22Rv1 (cell line): ENCODE results near the gene COA8.

Experiments used
- CTCF ChIP-seq: fragments of 450-650 bp; IDR thresholded peaks from 2 replicates; pipeline ENCODE4 v1.5.1; 2017; ENCODE audit warnings: mild to moderate bottlenecking
- ZFX ChIP-seq: fragments of 450-650 bp; IDR thresholded peaks from 2 replicates; pipeline ENCODE4 v1.6.1; 2017; ENCODE audit warnings: antibody characterized with exemption, borderline replicate concordance

DNA sequence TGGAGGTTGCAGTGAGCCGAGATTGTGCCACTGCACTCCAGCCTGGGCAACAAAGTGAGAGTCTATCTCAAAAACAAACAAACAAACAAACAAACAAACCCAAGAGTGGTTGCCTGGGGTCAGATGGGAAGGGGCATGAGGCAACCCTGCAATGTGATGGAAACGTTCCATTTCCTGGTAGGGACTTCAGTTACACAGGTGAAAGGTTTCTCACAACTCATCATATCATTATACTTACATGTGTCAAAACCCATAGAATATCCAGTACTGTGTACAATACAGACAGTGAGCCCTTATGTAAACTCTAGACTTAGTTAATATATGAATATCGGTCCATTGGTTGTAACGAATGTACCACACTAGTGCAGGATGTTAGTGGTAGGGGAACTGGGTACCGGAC, 59.1 kb downstream of the COA8 start:
- TF ChIP-seq CTCF (no peak), ZFX (no peak)
